KMS-11 (cell line): ENCODE data around the gene TTC31.

ENCODE experiments used
- H2AFZ ChIP-seq: fragments of 200-600 bp; sonication (generic); 2 replicates; pipeline ENCODE4 v1.6.1; 2016; ENCODE audit warnings: antibody characterized with exemption, mixed run types, low read depth
- H3K27ac ChIP-seq: fragments of 200-600 bp; sonication (generic); 2 replicates; pipeline ENCODE4 v1.6.1; 2016; ENCODE audit warnings: mild to moderate bottlenecking, mixed run types
- H3K27me3 ChIP-seq: fragments of 200-600 bp; sonication (generic); 2 replicates; pipeline ENCODE4 v1.6.1; 2017; ENCODE audit warnings: mild to moderate bottlenecking, low read depth, mixed run types, moderate library complexity; ENCODE audit not compliant: insufficient read depth
- H3K36me3 ChIP-seq: fragments of 200-600 bp; sonication (generic); 2 replicates; pipeline ENCODE4 v1.6.1; 2017; ENCODE audit warnings: mild to moderate bottlenecking, mixed run types; ENCODE audit not compliant: insufficient read depth
- H3K4me1 ChIP-seq: fragments of 200-600 bp; sonication (generic); 2 replicates; pipeline ENCODE4 v1.6.1; 2016; ENCODE audit warnings: mild to moderate bottlenecking, low read depth, mixed run types; ENCODE audit not compliant: poor library complexity, severe bottlenecking
- H3K4me2 ChIP-seq: fragments of 200-600 bp; sonication (generic); 2 replicates; pipeline ENCODE4 v1.7.0; 2016; ENCODE audit warnings: mild to moderate bottlenecking, mixed run types
- H3K4me3 ChIP-seq: fragments of 200-600 bp; sonication (generic); IDR thresholded peaks from 2 replicates; pipeline ENCODE4 v1.6.1; 2017; ENCODE audit warnings: low read depth, low read length, mixed read lengths; ENCODE audit not compliant: insufficient read depth
- H3K79me2 ChIP-seq: fragments of 200-600 bp; sonication (generic); 2 replicates; pipeline ENCODE4 v1.6.1; 2016; ENCODE audit warnings: low read depth, mixed run types; ENCODE audit not compliant: insufficient read depth
- H3K9ac ChIP-seq: fragments of 200-600 bp; sonication (generic); 2 replicates; pipeline ENCODE4 v1.6.1; 2016; ENCODE audit warnings: mild to moderate bottlenecking, mixed run types
- H4K20me1 ChIP-seq: fragments of 200-600 bp; sonication (generic); 2 replicates; pipeline ENCODE4 v1.6.1; 2016; ENCODE audit warnings: mild to moderate bottlenecking, mixed run types; ENCODE audit not compliant: insufficient read depth
- TF ChIP-seq, protein P1 (sequence below): fragments of 200-600 bp; sonication (generic); conservative IDR thresholded peaks from 2 replicates; pipeline ENCODE4 v1.6.1; 2017; ENCODE audit warnings: low read depth, mild to moderate bottlenecking, antibody characterized with exemption, low read length, moderate library complexity, mixed read lengths

TTC31 gene

DNA sequence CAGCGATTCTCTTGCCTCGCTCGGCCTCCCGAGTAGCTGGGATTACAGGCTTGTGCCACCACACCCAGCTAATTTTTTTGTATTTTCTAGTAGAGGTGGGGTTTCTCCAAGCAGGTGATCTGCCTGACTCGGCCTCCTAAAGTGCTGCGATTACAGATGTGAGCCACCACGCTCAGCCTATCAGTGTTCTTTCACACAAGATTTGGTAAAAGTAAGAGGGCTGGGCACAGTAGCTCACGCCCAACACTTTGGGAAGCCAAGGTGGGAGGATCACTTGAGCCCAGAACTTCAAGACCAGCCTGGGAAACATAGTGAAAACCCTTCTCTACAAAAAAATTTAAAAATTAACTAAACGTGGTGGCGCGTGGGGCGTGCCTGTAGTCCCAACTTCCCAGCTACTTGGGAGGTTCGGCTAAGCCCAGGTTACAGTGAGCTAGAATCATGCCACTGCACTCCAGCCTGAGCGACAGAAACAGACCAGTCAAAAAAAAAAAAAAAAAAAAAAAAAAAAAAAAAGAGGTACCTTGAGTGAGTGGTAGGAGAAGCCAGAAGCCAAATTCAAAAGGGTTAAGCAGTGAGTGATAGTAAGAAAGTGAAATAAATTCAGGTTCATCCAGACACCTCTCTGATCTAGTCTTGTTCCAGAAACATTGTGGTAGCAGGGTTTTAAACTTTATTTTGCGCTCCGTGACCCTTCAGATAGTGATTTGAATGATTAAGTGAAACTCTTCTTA, 11.4 kb upstream of the TTC31 start:
- Histone ChIP-seq H3K79me2 (peaks cover 7% of the 10 kb centered on the region; the same call in 1 of the 2 replicates), H3K9ac (peak overlapping the region; percentile 61), H3K36me3 (no peaks in the 10 kb centered on the region), H4K20me1 (no peaks in the 10 kb centered on the region), H3K4me3 (peak overlapping the region; percentile 87), H3K27me3 (no peaks in the 10 kb centered on the region), H2AFZ (peak overlapping the region; percentile 60), H3K27ac (peak overlapping the region; percentile 78), H3K4me1 (peaks cover 26% of the 10 kb centered on the region), H3K4me2 (peak overlapping the region; percentile 72)
- TF ChIP-seq, protein P1, sequence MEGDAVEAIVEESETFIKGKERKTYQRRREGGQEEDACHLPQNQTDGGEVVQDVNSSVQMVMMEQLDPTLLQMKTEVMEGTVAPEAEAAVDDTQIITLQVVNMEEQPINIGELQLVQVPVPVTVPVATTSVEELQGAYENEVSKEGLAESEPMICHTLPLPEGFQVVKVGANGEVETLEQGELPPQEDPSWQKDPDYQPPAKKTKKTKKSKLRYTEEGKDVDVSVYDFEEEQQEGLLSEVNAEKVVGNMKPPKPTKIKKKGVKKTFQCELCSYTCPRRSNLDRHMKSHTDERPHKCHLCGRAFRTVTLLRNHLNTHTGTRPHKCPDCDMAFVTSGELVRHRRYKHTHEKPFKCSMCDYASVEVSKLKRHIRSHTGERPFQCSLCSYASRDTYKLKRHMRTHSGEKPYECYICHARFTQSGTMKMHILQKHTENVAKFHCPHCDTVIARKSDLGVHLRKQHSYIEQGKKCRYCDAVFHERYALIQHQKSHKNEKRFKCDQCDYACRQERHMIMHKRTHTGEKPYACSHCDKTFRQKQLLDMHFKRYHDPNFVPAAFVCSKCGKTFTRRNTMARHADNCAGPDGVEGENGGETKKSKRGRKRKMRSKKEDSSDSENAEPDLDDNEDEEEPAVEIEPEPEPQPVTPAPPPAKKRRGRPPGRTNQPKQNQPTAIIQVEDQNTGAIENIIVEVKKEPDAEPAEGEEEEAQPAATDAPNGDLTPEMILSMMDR = no peak

- peak within 1 kb of the TSS; percentile 61 for H3K9ac ChIP-seq
- no peaks in the 10 kb centered on the region for H4K20me1 ChIP-seq
- H3K27ac ChIP-seq = peak within 1 kb of the TSS; percentile 78
- H2AFZ ChIP-seq = peak within 1 kb of the TSS; percentile 60
- H3K4me3 ChIP-seq = peak within 1 kb of the TSS; percentile 87
- peaks cover 26% of the 10 kb centered on the region for H3K4me1 ChIP-seq
- H3K4me2 ChIP-seq = peak within 1 kb of the TSS; percentile 72
- no peaks in the 10 kb centered on the region for H3K27me3 ChIP-seq
- TF ChIP-seq, protein P1 = no peak
- H3K36me3 ChIP-seq = no peaks in the 10 kb centered on the region
- H3K79me2 ChIP-seq = peaks cover 7% of the 10 kb centered on the region; the same call in 1 of the 2 replicates
Observed at GRCh38 chr2:74472086-74472944, 10.6 kb upstream of the TTC31 start, which contains the start of gene MRPL53. MRPL53 (minus strand) TSS chr2:74472680; CDS start chr2:74472660, 20 bp downstream.

DNA sequence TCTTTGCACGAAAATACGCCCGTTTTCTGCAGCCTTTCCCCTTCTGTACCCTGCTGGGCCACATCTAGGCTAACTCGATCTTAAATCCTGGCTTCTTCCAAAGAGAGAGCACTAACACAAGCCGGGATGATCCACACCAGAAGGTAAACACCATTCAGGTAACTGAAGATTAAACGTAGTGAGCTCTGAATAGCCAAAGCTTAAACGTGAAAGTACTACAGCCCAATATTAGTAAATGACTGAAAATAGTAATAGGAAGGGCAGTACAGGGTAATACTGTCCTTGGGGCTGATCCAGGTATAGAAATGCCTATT, 10.0 kb upstream of the TTC31 start:
- Histone ChIP-seq H3K4me3 (no peak overlapping the region), H3K4me1 (peaks cover 26% of the 10 kb centered on the region), H3K4me2 (peak overlapping the region; percentile 72), H4K20me1 (no peaks in the 10 kb centered on the region), H3K27me3 (no peaks in the 10 kb centered on the region), H3K36me3 (no peaks in the 10 kb centered on the region), H3K79me2 (peaks cover 7% of the 10 kb centered on the region; the same call in 1 of the 2 replicates), H3K9ac (peak overlapping the region; percentile 61; the same call in 1 of the 2 replicates), H2AFZ (peak overlapping the region; percentile 60), H3K27ac (peak overlapping the region; percentile 78)
- TF ChIP-seq, protein P1 = no peak

GRCh38 chr2:74474481-74474880, 8.4 kb upstream of the TTC31 start:
- H3K4me1 ChIP-seq = peaks cover 28% of the 10 kb centered on the region
- no peak overlapping the region for H3K4me3 ChIP-seq
- H2AFZ ChIP-seq = no peak overlapping the region
- no peaks in the 10 kb centered on the region for H3K36me3 ChIP-seq
- no peak overlapping the region for H3K27ac ChIP-seq
- peaks cover 7% of the 10 kb centered on the region; the same call in 1 of the 2 replicates for H3K79me2 ChIP-seq
- no peaks in the 10 kb centered on the region for H3K27me3 ChIP-seq
- H3K9ac ChIP-seq = no peak overlapping the region
- H3K4me2 ChIP-seq = no peak overlapping the region
- no peaks in the 10 kb centered on the region for H4K20me1 ChIP-seq
- TF ChIP-seq, protein P1 = no peak
